Stimulated activated CD4-positive, alpha-beta T cell treated with anti-CD3 and anti-CD28 coated beads, Interleukin-1b, Interleukin-23, amount 100 ng/mL, for 4 hours (primary cell): ENCODE results near the gene SNAI1.

Source experiments
- DNase-seq, 2 donors: peaks; one replicate each; pipeline ENCODE4 v3.0.0-alpha.2; 2020; ENCODE audit warnings: low read depth in 2 of 2

Gene SNAI1

GRCh38 chr20:50037575-50037974, 54.8 kb downstream of the SNAI1 start:
- no peak for DNase-seq

- DNase-seq: no peak
These were observed 55.4 kb downstream of the SNAI1 start for GRCh38 chr20:50038169-50038568.
